GM12873 (cell line): Measurements from ENCODE around the gene LMCD1.

Source experiments
- CTCF ChIP-seq: IDR thresholded peaks from 2 replicates; pipeline ENCODE4 v1.5.1; 2012; ENCODE audit warnings: low read depth, mild to moderate bottlenecking, moderate library complexity, low read length, control low read depth; ENCODE audit not compliant: insufficient read depth; ENCODE audit errors: missing control alignments

The LMCD1 gene

GRCh38 chr3:8473990-8474389 is 27.6 kb upstream of the LMCD1 start:
- no peak for TF ChIP-seq CTCF

- TF ChIP-seq CTCF = no peak
Measured at GRCh38 chr3:8474991-8475390, 26.6 kb upstream of the LMCD1 start.

- no peak for TF ChIP-seq CTCF
Measured at GRCh38 chr3:8480699-8481098, 20.9 kb upstream of the LMCD1 start.

- no peak for TF ChIP-seq CTCF
Measured at GRCh38 chr3:8481380-8481779, 20.2 kb upstream of the LMCD1 start.

GRCh38 chr3:8482263-8482662 is 19.4 kb upstream of the LMCD1 start:
- TF ChIP-seq CTCF = no peak

- no peak for TF ChIP-seq CTCF
Measured at GRCh38 chr3:8482960-8483665, 18.5 kb upstream of the LMCD1 start.

GRCh38 chr3:8484409-8485140 is 17.0 kb upstream of the LMCD1 start:
- no peak for TF ChIP-seq CTCF
